Ovary (tissue), 9 donors: Measurements from ENCODE around the gene GATD1. TPM values are rescaled to one million over a fixed set of nuclear protein-coding genes. Genes with fewer than 3 reads are reported as not detected.
A peak's percentile ranks its signal among the peaks of the same experiment; 100 is the strongest.

ENCODE experiments used
- DNase-seq, 5 donors: peaks; one replicate each; pipeline ENCODE4 v3.0.0-alpha.2; 2019 to 2020
- H3K27ac ChIP-seq, 2 donors: fragments of 200-600 bp; one replicate each; pipeline versions ENCODE4 v1.5.1 to v1.8.0; 2019 to 2022
- H3K27me3 ChIP-seq: fragments of 200-600 bp; one replicate; pipeline ENCODE4 v1.8.0; 2022
- H3K36me3 ChIP-seq: fragments of 200-600 bp; sonication (generic); one replicate; pipeline ENCODE4 v1.5.1; 2019
- H3K4me1 ChIP-seq: one replicate; pipeline ENCODE4 v1.8.1; 2013; ENCODE audit warnings: mild to moderate bottlenecking, moderate library complexity; ENCODE audit not compliant: insufficient read depth
- H3K4me3 ChIP-seq: fragments of 200-600 bp; sonication (generic); one replicate; pipeline ENCODE4 v1.5.1; 2017
- H3K9me3 ChIP-seq, 2 donors: fragments of 200-600 bp in 1 of 2; sonication (generic) in 1 of 2; one replicate each; pipeline versions ENCODE4 v1.5.1 to v1.8.1; 2013 to 2019; ENCODE audit warnings: mild to moderate bottlenecking in 1 of 2, moderate library complexity in 1 of 2
- EP300 ChIP-seq: sonication (generic); formaldehyde crosslinking; IDR thresholded peaks from one replicate; pipeline ENCODE4 v1.6.1; 2017; ENCODE audit warnings: antibody characterized with exemption
- POLR2A ChIP-seq: fragments of 450-650 bp; IDR thresholded peaks from one replicate; pipeline ENCODE4 v1.6.1; 2017; ENCODE audit warnings: antibody characterized with exemption, mild to moderate bottlenecking, moderate library complexity
- WGBS, 3 donors: extraction: QIAGEN DNeasy Blood & Tissue Kit in 1 of 3; methylation state at CpG; one replicate each; pipeline versions ENCODE4 v1.1.5 to v1.1.7; 2013 to 2017; 5-methylcytosine and 5-hydroxymethylcytosine counted together
- intact Hi-C, 4 donors: fragments of 100-400 bp; cut with DNase I; formaldehyde crosslinking; loops; one replicate each; pipeline versions ENCODE4 v1.11.0 to v1.15.1; 2022 to 2023
- polyA plus RNA-seq, 2 donors: library from polyadenylated mRNA; stranded (reverse); fragments of 200-250 nt in 1 of 2; fragments of 350-450 nt in 1 of 2; fragmentation: Illumina TruSeq in 1 of 2; extraction: RNeasy Lipid Tissue Mini Kit (QIAGEN cat#74804) in 1 of 2; gene quantifications; one replicate each; pipeline ENCODE4 v1.2.3, GENCODE V29; 2013 to 2014
- total RNA-seq, 7 donors: library from RNA; depleted of rRNA in 2 of 7; stranded (reverse); fragments of >200 nt in 2 of 7; fragmentation: NEBNext Ultra II Directional in 3 of 7; extraction: Animal tissue kit (Norgen Biotek cat#: 25700) in 3 of 7; gene quantifications; one replicate each; pipeline versions ENCODE4 v1.1.0 to v1.2.4, GENCODE V29; 2016 to 2023
- TF ChIP-seq, protein P1 (sequence below), 3 donors: fragments of 450-650 bp in 2 of 3; fragments of 200-600 bp in 1 of 3; IDR thresholded peaks; one replicate each; pipeline versions ENCODE4 v1.5.1 to v1.8.0; 2016 to 2022; ENCODE audit warnings: antibody characterized with exemption in 3 of 3, mild to moderate bottlenecking in 1 of 3
- donor health status: DM: no; HTN: no; CAD: no; lungs with moderate emphysema.
- donor health status: DM: no; HTN: no; CAD: no.
- donor health status: Bipolar disorder and iron deficiency.
- donor health status: DM: yes; HTN: yes; CAD: no.
- donor health status: DM: no; HTN: no; CAD: no.
- donor health status: DM: yes; HTN: yes; CAD: no.

Gene GATD1
- total and polyA plus RNA-seq, 9 donors, result 9.4 to 79.8 (median 56.6) TPM

DNA sequence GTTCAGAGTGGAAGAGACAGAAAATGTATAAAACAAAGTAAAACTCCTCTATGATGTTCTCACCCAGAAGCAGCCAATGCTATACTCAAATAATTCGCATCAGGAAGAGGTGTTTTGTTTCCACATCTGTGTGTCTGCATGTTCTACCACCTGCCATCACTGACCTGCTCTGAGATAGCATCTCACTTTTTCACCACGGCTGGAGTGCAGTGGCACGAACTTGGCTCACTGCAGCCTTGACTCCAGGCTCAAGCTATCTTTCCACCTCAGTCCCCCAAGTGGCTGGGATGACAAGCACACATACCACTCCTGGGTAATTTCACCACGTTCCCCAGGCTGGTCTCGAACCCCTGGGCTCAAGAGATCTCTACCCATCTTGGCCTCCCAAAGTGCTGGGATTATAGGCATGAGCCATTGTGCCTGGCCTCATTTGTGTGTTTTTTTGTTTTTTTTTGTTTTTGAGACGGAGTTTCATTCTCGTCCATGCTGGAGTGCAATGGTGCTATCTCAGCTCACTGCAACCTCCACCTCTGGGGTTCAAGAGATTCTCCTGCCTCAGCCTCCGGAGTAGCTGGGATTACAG is 15.7 kb downstream of the GATD1 start:
- DNase-seq, result no peak
- Histone ChIP-seq H3K27ac (no peak overlapping the region), H3K4me1 (no peaks in the 10 kb centered on the region), H3K27me3 (no peaks in the 10 kb centered on the region), H3K36me3 (no peaks in the 10 kb centered on the region), H3K4me3 (no peak overlapping the region), H3K9me3 (no peaks in the 10 kb centered on the region)
- intact Hi-C loops, result no loop called here
- TF ChIP-seq, protein P1, sequence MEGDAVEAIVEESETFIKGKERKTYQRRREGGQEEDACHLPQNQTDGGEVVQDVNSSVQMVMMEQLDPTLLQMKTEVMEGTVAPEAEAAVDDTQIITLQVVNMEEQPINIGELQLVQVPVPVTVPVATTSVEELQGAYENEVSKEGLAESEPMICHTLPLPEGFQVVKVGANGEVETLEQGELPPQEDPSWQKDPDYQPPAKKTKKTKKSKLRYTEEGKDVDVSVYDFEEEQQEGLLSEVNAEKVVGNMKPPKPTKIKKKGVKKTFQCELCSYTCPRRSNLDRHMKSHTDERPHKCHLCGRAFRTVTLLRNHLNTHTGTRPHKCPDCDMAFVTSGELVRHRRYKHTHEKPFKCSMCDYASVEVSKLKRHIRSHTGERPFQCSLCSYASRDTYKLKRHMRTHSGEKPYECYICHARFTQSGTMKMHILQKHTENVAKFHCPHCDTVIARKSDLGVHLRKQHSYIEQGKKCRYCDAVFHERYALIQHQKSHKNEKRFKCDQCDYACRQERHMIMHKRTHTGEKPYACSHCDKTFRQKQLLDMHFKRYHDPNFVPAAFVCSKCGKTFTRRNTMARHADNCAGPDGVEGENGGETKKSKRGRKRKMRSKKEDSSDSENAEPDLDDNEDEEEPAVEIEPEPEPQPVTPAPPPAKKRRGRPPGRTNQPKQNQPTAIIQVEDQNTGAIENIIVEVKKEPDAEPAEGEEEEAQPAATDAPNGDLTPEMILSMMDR (IDR thresholded peaks at IDR 0.05), result no peak
- TF ChIP-seq EP300 (no peak), POLR2A (no peak)
- WGBS, 3 donors, result 81 to 85% (median 84%) methylated on average over 8 of the region's 8 CpGs

DNA sequence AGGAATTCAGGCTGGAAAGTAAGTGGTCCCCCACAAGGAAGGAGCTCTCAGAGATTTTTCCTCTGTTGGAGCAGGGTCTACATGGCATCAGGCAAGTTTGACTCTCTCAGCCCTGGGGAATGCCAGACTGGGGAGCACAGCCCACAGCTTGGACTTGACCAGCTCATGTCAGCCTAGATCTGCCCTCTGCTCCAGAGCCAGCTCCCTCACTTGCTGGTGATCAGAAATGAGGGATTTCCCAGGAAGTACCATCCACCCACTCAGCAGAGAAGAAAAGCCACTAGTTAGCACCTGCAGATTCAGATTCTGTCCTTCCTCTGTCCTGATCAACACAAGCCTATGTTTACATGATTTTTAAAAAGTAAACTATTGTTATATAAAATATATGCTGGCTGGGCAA is 17.1 kb downstream of the GATD1 start:
- no peaks in the 10 kb centered on the region for H3K36me3 ChIP-seq
- intact Hi-C loops, result no loop called here

DNA sequence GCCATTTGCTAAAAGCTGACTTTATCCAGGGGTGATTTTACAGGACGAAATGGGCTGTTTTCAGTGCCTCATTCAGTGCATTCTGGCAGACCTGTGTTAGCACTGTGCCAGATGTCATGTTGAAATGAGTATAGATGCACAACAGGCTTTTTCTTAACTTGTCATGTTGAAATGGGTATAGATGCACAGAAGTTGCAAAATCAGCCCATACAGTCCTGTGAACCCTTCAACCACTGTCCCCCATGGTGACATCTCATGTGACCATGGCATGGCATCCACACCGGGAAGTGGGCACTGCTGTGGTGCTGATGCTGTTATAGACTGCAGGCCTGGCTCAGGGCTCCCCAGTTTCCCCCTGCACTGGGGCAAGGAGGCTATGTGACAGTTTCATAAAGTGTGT is 27.6 kb downstream of the GATD1 start:
- TF ChIP-seq POLR2A (no peak), EP300 (no peak)
- TF ChIP-seq, protein P1 (IDR thresholded peaks at IDR 0.05), result no peak
- Histone ChIP-seq H3K27me3 (no peaks in the 10 kb centered on the region), H3K4me3 (no peak overlapping the region), H3K4me1 (peaks cover 14% of the 10 kb centered on the region), H3K36me3 (no peaks in the 10 kb centered on the region), H3K9me3 (no peaks in the 10 kb centered on the region), H3K27ac (no peak overlapping the region)
- WGBS, 3 donors, result 70 to 79% (median 76%) methylated on average over 2 of the region's 2 CpGs
- no peak for DNase-seq
- intact Hi-C loops, result no loop called here

More for the DNA sequence above, 17.1 kb downstream of the GATD1 start:
- Histone ChIP-seq H3K4me3 (no peak overlapping the region), H3K9me3 (no peaks in the 10 kb centered on the region), H3K27ac (no peak overlapping the region), H3K4me1 (no peaks in the 10 kb centered on the region), H3K27me3 (no peaks in the 10 kb centered on the region)
- TF ChIP-seq POLR2A (no peak), EP300 (no peak)
- TF ChIP-seq, protein P1 (IDR thresholded peaks at IDR 0.05), result no peak
- DNase-seq, result no peak

DNA sequence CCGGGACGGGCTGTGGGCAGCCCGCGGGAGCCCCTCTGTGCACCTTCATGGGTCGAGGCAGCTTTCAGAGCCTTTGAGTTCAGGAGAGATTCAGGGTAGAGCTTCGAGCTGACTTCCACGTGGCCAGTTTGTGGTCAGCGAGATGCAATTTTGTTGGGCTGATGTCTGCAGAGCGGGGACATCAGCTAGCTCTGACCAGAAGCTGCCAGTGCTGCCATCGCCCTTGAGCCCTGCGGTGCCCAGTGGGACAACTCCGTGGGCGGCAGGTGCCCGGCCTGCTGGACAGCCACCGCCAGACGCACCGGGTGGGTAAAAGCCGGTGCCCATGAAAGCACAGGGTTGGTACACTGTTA is 29.3 kb downstream of the GATD1 start:
- intact Hi-C loops, result no loop called here
- DNase-seq, result no peak
- TF ChIP-seq, protein P1 (IDR thresholded peaks at IDR 0.05), result no peak
- no peak for TF ChIP-seq EP300
- TF ChIP-seq POLR2A, result no peak
- no peaks in the 10 kb centered on the region for H3K27me3 ChIP-seq
- H3K4me3 ChIP-seq, result peak overlapping the region; percentile 100
- H3K9me3 ChIP-seq, result no peaks in the 10 kb centered on the region
- peak overlapping the region; percentile 80 to 81 for H3K27ac ChIP-seq
- WGBS, 3 donors, result 6 to 14% (median 8%) methylated on average over 13 to 18 of the region's 18 CpGs
- no peaks in the 10 kb centered on the region for H3K36me3 ChIP-seq
- peaks cover 14% of the 10 kb centered on the region for H3K4me1 ChIP-seq
